ENCODE measurements around the gene ALAS1.

- TF ChIP-seq CTCF (IDR thresholded peaks at IDR 0.05 in 4 of 5, conservative IDR thresholded peaks at IDR 0.05 in 1 of 5) (no peak), POLR2A (IDR thresholded peaks at IDR 0.05) (no peak)
These were observed 47.6 kb downstream of the ALAS1 start, which contains the start of gene PPM1M for GRCh38 chr3:52245322-52246263.

Data from gastrocnemius medialis (tissue), 4 donors.